Panc1 (cell line): ENCODE data around the gene GFAP.

Source experiments
- CTCF ChIP-seq: fragments of 450-650 bp; IDR thresholded peaks from 2 replicates; pipeline ENCODE4 v1.5.1; 2017; ENCODE audit warnings: mild to moderate bottlenecking
- POLR2AphosphoS5 ChIP-seq: IDR thresholded peaks from 2 replicates; pipeline ENCODE4 v1.6.1; 2012; ENCODE audit warnings: mild to moderate bottlenecking, low read depth, low read length, moderate library complexity
- TCF7L2 ChIP-seq: IDR thresholded peaks from 2 replicates; pipeline ENCODE4 v1.6.1; 2011; ENCODE audit warnings: mild to moderate bottlenecking, low read depth, low read length, inconsistent platforms

- TF ChIP-seq CTCF (no peak), POLR2AphosphoS5 (no peak), TCF7L2 (no peak)
Observed at GRCh38 chr17:44922746-44923470, 7.6 kb upstream of the GFAP start.
